Lung (tissue), 12 donors: ENCODE data around the gene FILIP1L. TPM values are rescaled to one million over a fixed set of nuclear protein-coding genes. Genes with fewer than 3 reads are reported as not detected.

Experiments
- ATAC-seq: fragments of 200-7000 bp; cut with Tn5 transposase; one replicate; pipeline ENCODE4 v1.9.1; 2020; ENCODE audit warnings: moderate number of reproducible peaks; ENCODE audit not compliant: insufficient read depth, low FRiP score
- DNase-seq, 3 donors: peaks; one replicate each; pipeline ENCODE4 v3.0.0-alpha.2; 2013 to 2017
- H3K27ac ChIP-seq, 2 donors: one replicate each; pipeline ENCODE4 v1.5.1; 2013; ENCODE audit warnings: mild to moderate bottlenecking in 2 of 2, moderate library complexity in 2 of 2, control low read depth in 1 of 2, inconsistent platforms in 1 of 2, low read depth in 1 of 2, low read length in 1 of 2
- H3K27me3 ChIP-seq, 3 donors: one replicate each; pipeline ENCODE4 v1.5.1; 2013; ENCODE audit warnings: low read length in 2 of 3; ENCODE audit not compliant: control insufficient read depth in 3 of 3, insufficient read depth in 3 of 3
- H3K36me3 ChIP-seq, 4 donors: one replicate each; pipeline ENCODE4 v1.5.1; 2013; ENCODE audit warnings: low read length in 4 of 4, mild to moderate bottlenecking in 1 of 4, moderate library complexity in 1 of 4; ENCODE audit not compliant: control insufficient read depth in 4 of 4, insufficient read depth in 4 of 4
- H3K4me1 ChIP-seq, 5 donors: one replicate each; pipeline ENCODE4 v1.5.1; 2013; ENCODE audit warnings: low read length in 5 of 5, mild to moderate bottlenecking in 2 of 5, moderate library complexity in 1 of 5; ENCODE audit not compliant: control insufficient read depth in 5 of 5, insufficient read depth in 5 of 5
- H3K4me3 ChIP-seq: one replicate; pipeline ENCODE4 v1.5.1; 2013; ENCODE audit warnings: mild to moderate bottlenecking, control low read depth, moderate library complexity
- H3K9ac ChIP-seq, 2 donors: one replicate each; pipeline ENCODE4 v1.5.1; 2013; ENCODE audit warnings: low read length in 2 of 2, control low read depth in 1 of 2; ENCODE audit not compliant: insufficient read depth in 1 of 2
- H3K9me3 ChIP-seq, 4 donors: one replicate each; pipeline ENCODE4 v1.5.1; 2013; ENCODE audit warnings: low read length in 3 of 4, mild to moderate bottlenecking in 1 of 4, moderate library complexity in 1 of 4; ENCODE audit not compliant: control insufficient read depth in 4 of 4, insufficient read depth in 3 of 4
- CTCF ChIP-seq: IDR thresholded peaks from 2 replicates; pipeline ENCODE4 v1.5.1; 2012; ENCODE audit warnings: mild to moderate bottlenecking; ENCODE audit errors: control extremely low read depth, extremely low read depth
- WGBS, 2 donors: extraction: QIAGEN DNeasy Blood & Tissue Kit; methylation state at CpG; one replicate each; pipeline ENCODE4 v1.1.7; 2013; 5-methylcytosine and 5-hydroxymethylcytosine counted together
- polyA plus RNA-seq, 2 donors: library from polyadenylated mRNA; stranded (reverse); fragments of 200-250 nt; gene quantifications; one replicate each; pipeline ENCODE4 v1.2.1, GENCODE V29; 2013
- total RNA-seq, 2 donors: library from RNA; depleted of rRNA in 1 of 2; stranded (reverse); fragments of >200 nt in 1 of 2; gene quantifications; one replicate each; pipeline ENCODE4 v1.2.1, GENCODE V29; 2014 to 2021
- donor health status: control.
- donor health status: control.
- donor health status: Bipolar disorder and iron deficiency.
- donor health status: healthy.
- donor health status: DM: yes; HTN: yes; CAD: no.

The FILIP1L gene
- total and polyA plus RNA-seq, 4 donors, result 8.3 to 27.8 (median 22.5) TPM

- Histone ChIP-seq H3K9ac (no peak overlapping the region), H3K36me3 (no peaks in the 10 kb centered on the region), H3K9me3 (no peaks in the 10 kb centered on the region), H3K4me3 (no peak overlapping the region), H3K27me3 (no peaks in the 10 kb centered on the region), H3K4me1 (peaks cover 3 to 10% (median 6%) of the 10 kb centered on the region in 5 donors), H3K27ac (no peak overlapping the region)
- 55 to 70% methylated on average over 3 of the region's 3 CpGs for WGBS, 2 donors
- TF ChIP-seq CTCF, result no peak
- ATAC-seq (peak; percentile 32), DNase-seq (no peak)
These were observed 145.2 kb downstream of the FILIP1L start for GRCh38 chr3:99969136-99969535.

- H3K36me3 ChIP-seq, result no peaks in the 10 kb centered on the region
- DNase-seq, result no peak
- WGBS, 2 donors, result 88 to 94% methylated on average over 2 of the region's 2 CpGs
- H3K4me1 ChIP-seq, result peaks cover 3 to 9% (median 6%) of the 10 kb centered on the region in 5 donors
- no peak overlapping the region for H3K9ac ChIP-seq
- TF ChIP-seq CTCF, result no peak
- H3K27ac ChIP-seq, result no peak overlapping the region
- H3K27me3 ChIP-seq, result no peaks in the 10 kb centered on the region
- ATAC-seq, result no peak
- no peak overlapping the region for H3K4me3 ChIP-seq
- H3K9me3 ChIP-seq, result no peaks in the 10 kb centered on the region
These were observed 146.5 kb downstream of the FILIP1L start for GRCh38 chr3:99967796-99968195.

- DNase-seq, result no peak
- 85 to 89% methylated on average over 7 of the region's 7 CpGs for WGBS, 2 donors
- H3K9me3 ChIP-seq, result no peaks in the 10 kb centered on the region
- no peak overlapping the region for H3K27ac ChIP-seq
- no peak for ATAC-seq
- no peaks in the 10 kb centered on the region for H3K36me3 ChIP-seq
- no peak for TF ChIP-seq CTCF
- H3K4me1 ChIP-seq, result peaks cover 0 to 7% (median 5%) of the 10 kb centered on the region in 5 donors
- no peaks in the 10 kb centered on the region for H3K27me3 ChIP-seq
- no peak overlapping the region for H3K9ac ChIP-seq
- no peak overlapping the region for H3K4me3 ChIP-seq
These were observed 147.5 kb downstream of the FILIP1L start for GRCh38 chr3:99966662-99967416.
